Esophagus muscularis mucosa (tissue), 3 donors: Measurements from ENCODE around the gene CCDC78.

Experiments used
- CTCF ChIP-seq, 3 experiments: fragments of 200-600 bp in 2 of 3; fragments of 450-650 bp in 1 of 3; sonication (generic) in 2 of 3; IDR thresholded peaks; one replicate each; pipeline ENCODE4 v1.5.1; 2017 to 2019; ENCODE audit warnings: antibody characterized with exemption in 3 of 3, mild to moderate bottlenecking in 2 of 3, moderate library complexity in 1 of 3
- POLR2AphosphoS5 ChIP-seq, 2 donors: sonication (generic); formaldehyde crosslinking; IDR thresholded peaks; one replicate each; pipeline ENCODE4 v1.6.1; 2017; ENCODE audit warnings: antibody characterized with exemption in 2 of 2

- TF ChIP-seq CTCF (IDR thresholded peaks at IDR 0.05) = no peak
- TF ChIP-seq POLR2AphosphoS5 (IDR thresholded peaks at IDR 0.05) = no peak
Observed at GRCh38 chr16:707062-707538, 19.1 kb downstream of the CCDC78 start.
